ENCODE data around the gene KCNT1. TPM values are rescaled to one million over a fixed set of nuclear protein-coding genes. Genes with fewer than 3 reads are reported as not detected.

Gene KCNT1
- polyA plus RNA-seq, 4 donors: 0.08 to 0.24 (median 0.22) TPM

DNA sequence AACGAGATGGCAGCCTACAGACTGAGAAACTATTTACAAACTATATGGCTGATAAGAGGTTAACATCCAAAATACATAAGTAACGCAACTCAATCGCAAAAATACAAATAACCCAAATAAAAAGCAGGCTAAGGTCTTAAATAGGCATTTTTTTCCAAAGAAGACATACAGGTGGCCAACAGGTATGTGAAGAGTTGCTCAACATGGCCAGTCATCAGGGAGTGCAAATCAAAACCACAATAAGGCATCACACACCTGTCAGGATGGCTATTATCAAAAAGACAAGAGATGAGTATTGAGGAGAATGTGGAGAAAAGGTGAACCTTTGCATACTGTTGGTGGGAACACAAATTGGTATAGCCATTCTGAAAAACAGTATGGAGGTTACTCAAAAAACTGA, 131.9 kb downstream of the KCNT1 start:
- no peak for DNase-seq (ENCODE audit: low read depth in 4 of 4, low spot score in 3 of 4)

DNA sequence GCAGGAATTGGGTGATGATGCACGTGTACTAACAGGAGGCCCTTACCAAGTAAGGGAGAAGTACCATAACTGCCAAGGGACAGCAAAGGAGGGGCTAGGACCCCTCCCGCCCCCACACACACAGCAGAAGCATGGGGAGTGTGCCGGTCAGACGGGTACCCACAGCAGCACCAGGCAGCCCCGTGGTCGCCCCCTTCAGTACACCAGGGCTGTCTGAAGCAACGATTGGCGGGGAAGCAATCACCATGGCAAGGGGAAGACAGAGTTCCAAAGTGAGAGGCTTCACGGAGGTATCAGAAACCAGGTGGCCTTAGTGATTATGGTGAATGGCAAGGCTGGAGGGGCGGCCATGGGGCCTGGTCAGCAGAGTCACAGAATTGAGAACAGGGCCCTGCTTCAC, 133.1 kb downstream of the KCNT1 start:
- DNase-seq (ENCODE audit: low read depth in 4 of 4, low spot score in 3 of 4): no peak

DNA sequence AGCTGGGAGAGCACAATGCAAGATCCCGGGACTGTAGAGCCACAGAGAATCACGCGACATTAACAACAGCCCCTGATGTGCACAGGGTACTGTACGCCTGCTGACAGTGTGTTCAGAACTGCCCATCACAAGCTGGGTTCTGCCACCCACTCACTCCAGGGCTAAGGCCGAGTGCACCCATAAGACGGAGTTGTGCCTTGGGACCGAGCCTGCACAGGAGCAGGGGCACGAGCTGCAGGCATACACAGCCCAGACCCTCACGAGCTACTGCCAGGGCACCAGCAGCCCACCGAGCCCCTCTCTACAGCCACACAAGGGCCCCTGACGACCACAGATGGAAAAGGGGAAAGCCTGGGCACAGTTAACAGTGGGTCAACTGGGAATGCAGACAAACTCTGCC, 137.5 kb downstream of the KCNT1 start:
- no peak for DNase-seq (ENCODE audit: low read depth in 4 of 4, low spot score in 3 of 4)

DNA sequence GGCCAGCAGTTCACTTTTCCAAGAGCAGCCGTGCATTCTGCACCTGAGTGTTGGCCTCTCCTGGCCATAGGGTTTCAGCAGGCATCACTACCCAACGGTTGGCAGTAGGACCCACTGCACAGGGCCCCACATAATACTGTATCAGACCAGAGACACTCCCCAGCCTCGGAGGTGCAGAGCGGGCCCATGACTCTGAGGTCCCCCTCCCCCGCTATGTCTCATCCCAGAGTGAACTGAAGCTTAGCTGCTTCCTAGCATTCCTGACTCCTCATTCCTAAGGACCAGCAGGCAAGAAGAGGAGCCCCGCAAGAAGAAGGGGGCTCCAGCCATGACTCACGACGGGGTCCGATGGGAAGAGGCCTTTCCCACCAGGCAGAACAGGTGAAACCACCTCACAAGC, 138.1 kb downstream of the KCNT1 start:
- no peak for DNase-seq (ENCODE audit: low read depth in 4 of 4, low spot score in 3 of 4)

GRCh38 chr9:135840539-135840938, 138.6 kb downstream of the KCNT1 start:
- DNase-seq (ENCODE audit: low read depth in 4 of 4, low spot score in 3 of 4): no peak

Other genes starting within 250 kb of the KCNT1 start
- gene PPP1R26, start 222.4 kb upstream of the KCNT1 start, polyA plus RNA-seq (ENCODE audit: insufficient read length in 4 of 4): 10 to 100 TPM; 26.4 to 31.7 (median 29.9) TPM
- 10 to 100 TPM; 45.6 to 60.4 (median 47.4) TPM for gene MRPS2, start 201.5 kb upstream of the KCNT1 start, polyA plus RNA-seq (ENCODE audit: insufficient read length in 4 of 4)
- gene LCN1, start 180.7 kb upstream of the KCNT1 start, polyA plus RNA-seq (ENCODE audit: insufficient read length in 4 of 4): not detected
- gene OBP2A, start 156.1 kb upstream of the KCNT1 start, polyA plus RNA-seq (ENCODE audit: insufficient read length in 4 of 4): under 1 TPM; 0.27 to 0.76 (median 0.33) TPM
- gene PAEP, start 140.4 kb upstream of the KCNT1 start, polyA plus RNA-seq (ENCODE audit: insufficient read length in 4 of 4): under 1 TPM in 1 of 4 donors, not detected in 3; 0.12 TPM
- not detected for gene GLT6D1, start 62.6 kb upstream of the KCNT1 start, polyA plus RNA-seq (ENCODE audit: insufficient read length in 4 of 4)
- not detected for gene LCN9, start 38.9 kb upstream of the KCNT1 start, polyA plus RNA-seq (ENCODE audit: insufficient read length in 4 of 4)
- not detected for gene SOHLH1, start 2.7 kb upstream of the KCNT1 start, polyA plus RNA-seq (ENCODE audit: insufficient read length in 4 of 4)
- gene CAMSAP1, start 205.4 kb downstream of the KCNT1 start, polyA plus RNA-seq (ENCODE audit: insufficient read length in 4 of 4): 10 to 100 TPM; 23.7 to 24.9 (median 24.2) TPM